Measurements from ENCODE around the gene SLC22A13. TPM values are rescaled to one million over a fixed set of nuclear protein-coding genes. Genes with fewer than 3 reads are reported as not detected.

Gene SLC22A13, protein sequence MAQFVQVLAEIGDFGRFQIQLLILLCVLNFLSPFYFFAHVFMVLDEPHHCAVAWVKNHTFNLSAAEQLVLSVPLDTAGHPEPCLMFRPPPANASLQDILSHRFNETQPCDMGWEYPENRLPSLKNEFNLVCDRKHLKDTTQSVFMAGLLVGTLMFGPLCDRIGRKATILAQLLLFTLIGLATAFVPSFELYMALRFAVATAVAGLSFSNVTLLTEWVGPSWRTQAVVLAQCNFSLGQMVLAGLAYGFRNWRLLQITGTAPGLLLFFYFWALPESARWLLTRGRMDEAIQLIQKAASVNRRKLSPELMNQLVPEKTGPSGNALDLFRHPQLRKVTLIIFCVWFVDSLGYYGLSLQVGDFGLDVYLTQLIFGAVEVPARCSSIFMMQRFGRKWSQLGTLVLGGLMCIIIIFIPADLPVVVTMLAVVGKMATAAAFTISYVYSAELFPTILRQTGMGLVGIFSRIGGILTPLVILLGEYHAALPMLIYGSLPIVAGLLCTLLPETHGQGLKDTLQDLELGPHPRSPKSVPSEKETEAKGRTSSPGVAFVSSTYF
- total RNA-seq: 1 to 10 TPM in 1 of 7 donors, under 1 TPM in 6; 0.30 to 1.6 (median 0.52) TPM
- polyA plus RNA-seq: under 1 TPM in 2 of 3 donors, not detected in 1; 0.05 to 0.22 TPM
- long read RNA-seq, donor 1: 0 reads
- long read RNA-seq, donor 2: 0 reads

DNA sequence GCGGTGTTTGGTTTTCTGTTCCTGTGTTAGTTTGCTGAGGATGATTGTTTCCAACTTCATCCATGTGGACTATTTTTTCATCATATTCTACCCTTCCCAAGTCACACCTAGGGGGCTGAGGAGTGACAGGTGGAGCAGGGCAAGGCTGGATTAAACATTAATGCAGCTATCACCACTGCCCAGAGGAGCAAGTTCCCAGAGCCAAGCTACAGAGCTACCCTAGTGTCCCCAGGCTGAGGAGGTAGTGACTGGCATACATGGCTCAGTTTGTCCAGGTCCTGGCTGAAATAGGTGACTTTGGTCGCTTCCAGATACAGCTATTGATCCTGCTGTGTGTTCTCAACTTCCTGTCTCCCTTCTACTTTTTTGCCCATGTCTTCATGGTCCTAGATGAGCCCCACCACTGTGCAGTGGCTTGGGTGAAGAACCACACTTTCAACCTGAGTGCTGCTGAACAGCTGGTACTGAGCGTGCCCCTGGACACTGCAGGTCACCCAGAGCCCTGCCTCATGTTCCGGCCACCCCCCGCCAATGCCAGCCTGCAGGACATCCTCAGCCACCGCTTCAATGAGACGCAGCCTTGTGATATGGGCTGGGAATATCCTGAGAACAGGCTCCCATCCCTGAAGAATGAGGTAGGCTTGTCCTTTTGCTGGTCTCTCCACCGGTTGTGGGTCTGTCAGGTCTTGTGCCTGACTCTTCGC, at the start of gene SLC22A13:
Gene SLC22A13 (plus strand): TSS at position 209 of the 704 bp plus-strand sequence. CDS start 49 bp downstream, at position 258.
- no peak for TF ChIP-seq POLR2AphosphoS5 (IDR thresholded peaks at IDR 0.05)
- intact Hi-C loops (cut with DNase I; ENCODE audit: low total_unique reads): no loop called here
- H3K4me3 ChIP-seq: no peak within 1 kb of the TSS
- no peaks in the 10 kb centered on the region for H3K27me3 ChIP-seq (replicated peaks in 1 of 7)
- peaks cover 3 to 27% (median 6%) of the 10 kb centered on the region in 6 donors for H3K4me1 ChIP-seq
- no peak within 1 kb of the TSS for H3K27ac ChIP-seq
- DNase-seq: no peak
- 93 to 98% (median 95%) methylated on average over 8 to 9 of the region's 9 CpGs for WGBS, 5 donors
- H3K9me3 ChIP-seq: no peaks in the 10 kb centered on the region
- H3K36me3 ChIP-seq: peaks cover 0 to 12% (median 0%) of the 10 kb centered on the region in 6 donors

DNA sequence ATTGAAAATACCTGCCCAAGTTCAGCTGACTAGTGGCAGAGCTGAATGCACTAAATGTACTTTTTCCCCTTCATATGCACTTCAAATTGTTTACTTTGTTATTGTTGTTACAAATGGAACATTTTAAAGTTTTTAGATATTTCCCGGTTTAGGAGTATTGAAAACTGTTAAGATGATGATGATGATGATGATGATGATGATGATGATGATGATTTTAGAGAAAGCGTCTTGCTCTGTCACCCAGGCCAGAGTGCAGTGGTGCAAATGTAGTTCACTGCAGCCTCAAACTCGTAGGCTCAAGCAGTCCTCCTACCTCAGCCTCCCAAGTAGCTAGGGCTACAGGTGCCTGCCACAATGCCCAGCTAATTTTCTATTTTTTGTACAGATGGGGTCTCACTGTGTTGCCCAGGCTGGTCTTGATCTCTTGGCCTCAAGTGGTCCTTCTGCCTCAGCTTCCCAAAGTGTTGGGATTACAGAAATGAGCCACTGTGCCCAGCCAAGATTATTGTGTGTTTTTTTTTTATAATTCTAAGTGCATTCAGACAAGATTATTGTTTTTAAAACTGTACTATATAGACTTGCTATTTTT, 45.9 kb upstream of the SLC22A13 start:
- intact Hi-C loops (cut with DNase I; ENCODE audit: low total_unique reads): no loop called here
- H3K27me3 ChIP-seq (replicated peaks in 1 of 7): no peaks in the 10 kb centered on the region
- peaks cover 0 to 59% (median 19%) of the 10 kb centered on the region in 6 donors for H3K36me3 ChIP-seq
- no peaks in the 10 kb centered on the region for H3K9me3 ChIP-seq
- WGBS, 5 donors: 92 to 98% (median 96%) methylated on average over 3 of the region's 3 CpGs
- H3K4me1 ChIP-seq: no peaks in the 10 kb centered on the region
- H3K27ac ChIP-seq: no peak overlapping the region
- no peak overlapping the region for H3K4me3 ChIP-seq
- no peak for DNase-seq
- TF ChIP-seq POLR2A (IDR thresholded peaks at IDR 0.05): no peak
- TF ChIP-seq, protein P1, sequence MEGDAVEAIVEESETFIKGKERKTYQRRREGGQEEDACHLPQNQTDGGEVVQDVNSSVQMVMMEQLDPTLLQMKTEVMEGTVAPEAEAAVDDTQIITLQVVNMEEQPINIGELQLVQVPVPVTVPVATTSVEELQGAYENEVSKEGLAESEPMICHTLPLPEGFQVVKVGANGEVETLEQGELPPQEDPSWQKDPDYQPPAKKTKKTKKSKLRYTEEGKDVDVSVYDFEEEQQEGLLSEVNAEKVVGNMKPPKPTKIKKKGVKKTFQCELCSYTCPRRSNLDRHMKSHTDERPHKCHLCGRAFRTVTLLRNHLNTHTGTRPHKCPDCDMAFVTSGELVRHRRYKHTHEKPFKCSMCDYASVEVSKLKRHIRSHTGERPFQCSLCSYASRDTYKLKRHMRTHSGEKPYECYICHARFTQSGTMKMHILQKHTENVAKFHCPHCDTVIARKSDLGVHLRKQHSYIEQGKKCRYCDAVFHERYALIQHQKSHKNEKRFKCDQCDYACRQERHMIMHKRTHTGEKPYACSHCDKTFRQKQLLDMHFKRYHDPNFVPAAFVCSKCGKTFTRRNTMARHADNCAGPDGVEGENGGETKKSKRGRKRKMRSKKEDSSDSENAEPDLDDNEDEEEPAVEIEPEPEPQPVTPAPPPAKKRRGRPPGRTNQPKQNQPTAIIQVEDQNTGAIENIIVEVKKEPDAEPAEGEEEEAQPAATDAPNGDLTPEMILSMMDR (IDR thresholded peaks at IDR 0.05 in 8 of 11, conservative IDR thresholded peaks at IDR 0.05 in 3 of 11): no peak

DNA sequence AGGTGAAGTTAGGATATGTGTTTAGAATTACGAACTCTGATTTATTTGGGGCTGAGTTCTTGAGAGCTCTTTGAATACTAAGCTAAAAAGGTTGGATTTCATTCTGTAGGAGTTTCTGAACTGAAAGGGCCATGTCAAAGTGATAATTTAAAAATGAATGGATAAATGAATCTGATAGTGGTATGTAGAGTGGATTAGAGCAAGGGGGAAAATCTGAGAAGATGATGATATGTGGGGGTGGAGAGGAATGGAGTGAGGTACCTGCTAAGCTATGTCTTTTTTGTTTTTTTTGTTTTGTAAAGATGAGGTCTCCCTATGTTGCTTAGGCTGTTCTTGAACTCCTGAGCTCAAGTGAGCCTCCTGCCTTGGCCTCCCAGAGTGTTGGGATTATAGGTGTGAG, 44.6 kb upstream of the SLC22A13 start:
- intact Hi-C loops (cut with DNase I; ENCODE audit: low total_unique reads): no loop called here
- Histone ChIP-seq H3K27me3 (replicated peaks in 1 of 7) (no peaks in the 10 kb centered on the region), H3K9me3 (no peaks in the 10 kb centered on the region), H3K4me1 (no peaks in the 10 kb centered on the region), H3K4me3 (no peak overlapping the region), H3K27ac (no peak overlapping the region), H3K36me3 (peaks cover 0 to 69% (median 25%) of the 10 kb centered on the region in 6 donors)
- TF ChIP-seq POLR2A (IDR thresholded peaks at IDR 0.05) (no peak), POLR2AphosphoS5 (IDR thresholded peaks at IDR 0.05) (no peak)
- TF ChIP-seq, protein P1 (IDR thresholded peaks at IDR 0.05 in 8 of 11, conservative IDR thresholded peaks at IDR 0.05 in 3 of 11): no peak
- no peak for DNase-seq
- WGBS, 5 donors: 97 to 100% (median 98%) methylated on average over 1 of the region's 1 CpG

DNA sequence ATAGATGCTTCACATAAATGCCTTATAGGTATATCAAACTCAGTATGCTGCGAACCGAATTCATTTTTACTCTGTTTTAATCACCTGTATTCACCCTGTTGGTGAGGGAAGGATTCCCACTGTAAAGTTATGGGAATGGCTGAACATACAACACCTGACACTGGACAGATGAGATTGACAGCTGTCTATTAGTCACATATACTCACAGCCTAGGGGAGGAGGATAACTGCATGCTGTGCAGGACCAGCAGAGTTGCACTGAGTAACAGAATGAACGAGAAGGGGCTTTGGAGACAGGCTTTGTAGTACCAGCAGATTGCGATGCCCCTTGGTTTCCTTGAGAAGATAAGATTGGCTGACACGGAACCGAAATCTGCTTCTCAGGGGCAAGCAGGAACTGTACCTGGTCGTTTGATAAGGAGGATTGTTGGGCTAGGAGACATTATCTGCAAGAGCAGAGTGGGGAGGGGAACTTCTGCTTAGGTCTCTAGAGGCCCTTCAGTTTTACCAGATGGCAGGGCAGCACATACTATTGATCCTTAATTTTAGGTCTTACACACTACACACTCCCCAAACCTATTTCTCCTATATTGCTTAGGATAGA, 43.5 kb upstream of the SLC22A13 start:
- H3K27ac ChIP-seq: no peak overlapping the region
- H3K36me3 ChIP-seq: peaks cover 0 to 69% (median 31%) of the 10 kb centered on the region in 6 donors
- WGBS, 5 donors: 57 to 80% (median 74%) methylated on average over 7 of the region's 7 CpGs
- no peak for TF ChIP-seq POLR2AphosphoS5 (IDR thresholded peaks at IDR 0.05)
- TF ChIP-seq, protein P1 (IDR thresholded peaks at IDR 0.05 in 8 of 11, conservative IDR thresholded peaks at IDR 0.05 in 3 of 11): no peak
- TF ChIP-seq POLR2A (IDR thresholded peaks at IDR 0.05): no peak
- H3K4me3 ChIP-seq: no peak overlapping the region
- no peaks in the 10 kb centered on the region for H3K27me3 ChIP-seq (replicated peaks in 1 of 7)
- no peak for DNase-seq
- intact Hi-C loops (cut with DNase I; ENCODE audit: low total_unique reads): no loop called here
- H3K4me1 ChIP-seq: no peaks in the 10 kb centered on the region
- H3K9me3 ChIP-seq: no peaks in the 10 kb centered on the region
